ENCODE results near the gene BIRC7.

DNA sequence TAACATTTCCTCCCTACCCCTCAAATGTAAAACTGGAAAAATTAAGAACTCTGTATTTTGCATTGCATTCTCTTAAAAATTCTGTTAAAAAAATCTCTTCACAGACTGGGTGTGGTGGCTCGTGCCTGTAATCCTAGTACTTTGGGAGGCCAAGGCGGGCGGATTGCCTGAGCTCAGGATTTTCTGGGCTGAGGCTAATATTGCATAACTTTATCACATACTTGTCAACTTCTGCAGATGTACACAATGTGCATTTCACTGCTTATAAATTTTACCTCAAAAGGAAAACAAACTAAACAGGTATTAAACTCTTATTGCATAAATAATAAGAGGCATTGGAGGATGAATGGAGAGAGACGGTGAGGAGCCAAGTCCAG lies 40.9 kb upstream of the BIRC7 start:
- TF ChIP-seq POLR2AphosphoS5 (IDR thresholded peaks at IDR 0.05; ENCODE audit: low read depth, low read length) = no peak
- TF ChIP-seq POLR2A (IDR thresholded peaks at IDR 0.05; ENCODE audit: low read depth, low read length) = no peak
